ENCODE results near the gene ZBTB7B. TPM values are rescaled to one million over a fixed set of nuclear protein-coding genes. Genes with fewer than 3 reads are reported as not detected.

The ZBTB7B gene
- polyA plus RNA-seq, 1 experiment: 8.7 TPM

DNA sequence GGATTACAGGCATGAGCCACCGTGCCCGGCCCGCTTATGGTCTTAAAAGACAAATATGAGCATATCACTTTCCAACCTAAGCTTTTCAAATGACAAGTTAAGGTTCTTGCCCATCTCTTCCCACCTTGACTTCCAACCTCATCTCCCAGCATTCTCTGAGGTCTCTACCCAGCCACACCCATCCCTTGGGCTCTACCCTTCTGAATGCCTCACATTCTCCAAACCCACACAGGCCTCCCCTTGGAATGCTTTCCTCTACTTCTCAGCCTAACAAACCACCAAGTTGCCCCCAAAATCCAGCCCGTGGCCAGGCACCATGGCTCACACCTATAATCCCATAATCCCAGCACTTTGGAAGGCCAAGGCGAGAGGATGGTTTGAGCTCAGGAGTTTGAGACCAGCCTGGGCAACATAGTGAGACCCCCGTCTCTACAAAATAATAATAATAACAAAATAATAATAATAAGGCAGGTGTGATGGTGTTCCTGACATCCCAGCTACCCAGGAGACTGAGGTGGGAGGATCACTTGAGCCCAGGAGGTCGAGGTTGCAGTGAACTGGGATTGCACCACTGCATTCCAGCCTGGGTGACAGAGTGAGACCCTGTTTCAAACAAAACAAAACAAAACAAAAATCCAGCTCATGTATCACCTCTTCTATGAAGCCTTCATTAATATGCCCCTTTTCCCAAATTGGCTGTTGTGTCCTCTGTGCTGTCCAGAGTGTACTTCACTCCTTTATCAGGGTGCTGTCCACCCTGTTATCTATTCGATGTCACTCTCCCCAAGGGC lies 19.7 kb downstream of the ZBTB7B start:
- ChIA-PET POLR2A (interaction anchor here (0.6 kb wide), 1 partner anchor 18 kb away, joined by 3 read pairs; no protein-coding TSS in a partner anchor), CTCF (interaction anchor here (0.9 to 1.4 kb wide), 4 partner anchors 10 to 39 kb away, joined by 3 to 6 read pairs (median 4); no protein-coding TSS in a partner anchor)

DNA sequence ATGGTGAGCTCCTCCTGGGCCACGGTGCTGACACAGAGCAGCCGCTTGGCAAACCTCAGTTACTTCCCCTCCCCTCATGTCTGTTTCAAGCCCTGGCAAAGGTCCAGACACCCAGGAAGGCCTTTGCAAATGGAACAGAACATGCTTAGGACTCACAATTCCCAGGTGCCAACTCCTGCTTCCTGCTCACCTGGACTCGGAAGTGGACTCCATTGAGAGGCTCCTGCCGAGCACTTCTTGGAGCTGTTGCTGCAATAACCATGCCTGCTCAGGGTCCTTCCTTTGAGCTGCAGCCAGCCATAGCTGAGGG lies 20.3 kb downstream of the ZBTB7B start:
- no peak for DNase-seq (ENCODE audit: low read depth, low spot score)
- CTCF ChIA-PET: interaction anchor here (0.9 to 1.4 kb wide), 3 partner anchors 10 to 39 kb away, joined by 3 to 6 read pairs (median 4); no protein-coding TSS in a partner anchor

More for the DNA sequence above, 19.7 kb downstream of the ZBTB7B start:
- H3K27ac ChIP-seq (ENCODE audit: low read depth, low read length): no peak overlapping the region
- H3K9me3 ChIP-seq (ENCODE audit: control insufficient read depth, insufficient read depth, low read length): no peaks in the 10 kb centered on the region
- TF ChIP-seq, protein P1, sequence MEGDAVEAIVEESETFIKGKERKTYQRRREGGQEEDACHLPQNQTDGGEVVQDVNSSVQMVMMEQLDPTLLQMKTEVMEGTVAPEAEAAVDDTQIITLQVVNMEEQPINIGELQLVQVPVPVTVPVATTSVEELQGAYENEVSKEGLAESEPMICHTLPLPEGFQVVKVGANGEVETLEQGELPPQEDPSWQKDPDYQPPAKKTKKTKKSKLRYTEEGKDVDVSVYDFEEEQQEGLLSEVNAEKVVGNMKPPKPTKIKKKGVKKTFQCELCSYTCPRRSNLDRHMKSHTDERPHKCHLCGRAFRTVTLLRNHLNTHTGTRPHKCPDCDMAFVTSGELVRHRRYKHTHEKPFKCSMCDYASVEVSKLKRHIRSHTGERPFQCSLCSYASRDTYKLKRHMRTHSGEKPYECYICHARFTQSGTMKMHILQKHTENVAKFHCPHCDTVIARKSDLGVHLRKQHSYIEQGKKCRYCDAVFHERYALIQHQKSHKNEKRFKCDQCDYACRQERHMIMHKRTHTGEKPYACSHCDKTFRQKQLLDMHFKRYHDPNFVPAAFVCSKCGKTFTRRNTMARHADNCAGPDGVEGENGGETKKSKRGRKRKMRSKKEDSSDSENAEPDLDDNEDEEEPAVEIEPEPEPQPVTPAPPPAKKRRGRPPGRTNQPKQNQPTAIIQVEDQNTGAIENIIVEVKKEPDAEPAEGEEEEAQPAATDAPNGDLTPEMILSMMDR (IDR thresholded peaks at IDR 0.05; ENCODE audit: low read depth, low read length): no peak
- no peak for DNase-seq (ENCODE audit: low read depth, low spot score)
- no peak overlapping the region for H3K4me3 ChIP-seq (ENCODE audit: low read depth, low read length)
- H3K27me3 ChIP-seq (ENCODE audit: control insufficient read depth, insufficient read depth, low read length): peaks cover 5% of the 10 kb centered on the region

DNA sequence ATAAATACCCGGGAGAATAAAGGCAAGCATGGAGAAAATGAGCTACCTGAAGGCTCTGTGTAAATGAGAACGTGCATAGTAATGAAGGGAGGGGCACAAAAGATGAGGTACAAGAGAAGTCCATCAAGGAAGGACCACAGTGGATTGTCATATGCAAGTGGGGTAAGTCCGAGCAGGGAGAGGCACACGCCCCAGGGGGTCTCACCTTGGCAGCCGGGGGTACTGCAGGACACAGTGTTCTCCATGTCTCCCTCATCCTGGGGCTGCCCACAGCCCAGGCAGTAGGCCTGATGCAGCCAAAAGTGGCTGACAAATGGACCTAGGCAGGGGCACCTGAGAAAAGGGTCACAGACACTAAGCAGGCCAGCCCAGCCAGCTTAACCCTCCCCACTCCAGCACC lies 21.0 kb downstream of the ZBTB7B start:
- ChIA-PET POLR2A (no interaction called here), CTCF (interaction anchor here (1.4 kb wide), 1 partner anchor 21 kb away, joined by 6 read pairs; no protein-coding TSS in a partner anchor)
- Histone ChIP-seq H3K9me3 (ENCODE audit: control insufficient read depth, insufficient read depth, low read length) (no peaks in the 10 kb centered on the region), H3K4me3 (ENCODE audit: low read depth, low read length) (no peak overlapping the region), H3K27me3 (ENCODE audit: control insufficient read depth, insufficient read depth, low read length) (peaks cover 5% of the 10 kb centered on the region), H3K27ac (ENCODE audit: low read depth, low read length) (no peak overlapping the region)
- TF ChIP-seq, protein P1 (IDR thresholded peaks at IDR 0.05; ENCODE audit: low read depth, low read length): no peak
- no peak for DNase-seq (ENCODE audit: low read depth, low spot score)

More for the DNA sequence above, 20.3 kb downstream of the ZBTB7B start:
- POLR2A ChIA-PET: interaction anchor here (0.6 kb wide), 1 partner anchor 18 kb away, joined by 3 read pairs; no protein-coding TSS in a partner anchor
- TF ChIP-seq, protein P1 (IDR thresholded peaks at IDR 0.05; ENCODE audit: low read depth, low read length): no peak
- no peaks in the 10 kb centered on the region for H3K9me3 ChIP-seq (ENCODE audit: control insufficient read depth, insufficient read depth, low read length)
- peaks cover 5% of the 10 kb centered on the region for H3K27me3 ChIP-seq (ENCODE audit: control insufficient read depth, insufficient read depth, low read length)
- H3K4me3 ChIP-seq (ENCODE audit: low read depth, low read length): no peak overlapping the region
- no peak overlapping the region for H3K27ac ChIP-seq (ENCODE audit: low read depth, low read length)

DNA sequence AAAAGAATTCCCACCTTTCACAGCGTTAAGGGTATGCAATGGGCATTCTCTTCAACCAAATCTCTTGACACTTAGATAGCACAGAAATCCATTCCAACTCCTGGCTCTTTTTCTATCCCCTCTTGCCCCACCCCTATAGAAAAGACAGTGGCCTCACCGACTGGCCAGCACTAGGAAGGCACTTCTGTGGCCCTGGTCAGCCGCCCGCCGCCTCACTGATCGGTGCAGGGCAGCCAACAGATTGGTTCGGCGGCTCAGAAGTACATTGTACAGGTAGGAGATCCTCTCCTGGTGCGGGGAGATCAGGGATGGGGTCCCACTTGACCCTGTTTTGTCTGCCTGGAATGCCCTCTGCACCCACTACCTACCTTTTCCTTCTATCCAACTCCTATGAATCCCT lies 21.7 kb downstream of the ZBTB7B start:
- no peak for DNase-seq (ENCODE audit: low read depth, low spot score)
- TF ChIP-seq, protein P1 (IDR thresholded peaks at IDR 0.05; ENCODE audit: low read depth, low read length): no peak

DNA sequence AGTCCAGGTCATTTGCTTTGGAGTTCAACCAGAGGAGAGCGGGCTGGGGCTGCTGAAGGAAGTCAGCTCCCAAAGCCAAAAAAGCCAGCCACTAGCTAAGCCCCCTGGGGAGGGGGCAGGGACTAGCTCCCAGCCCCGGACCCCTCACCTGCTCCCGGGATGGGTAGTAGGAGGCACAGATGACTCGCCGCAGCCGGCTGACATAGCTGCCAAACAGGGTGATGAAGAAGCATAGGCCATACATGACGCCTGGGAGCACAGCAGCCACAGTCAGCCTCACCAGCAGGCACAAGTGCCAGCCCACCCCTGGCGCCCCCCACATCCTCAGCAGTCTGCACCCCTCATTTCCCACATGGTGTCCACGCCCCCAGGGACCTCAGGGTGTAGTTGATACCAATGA lies 23.6 kb downstream of the ZBTB7B start:
- ChIA-PET CTCF (interaction anchor here (1.6 kb wide), 1 partner anchor 8 kb away, joined by 11 read pairs; no protein-coding TSS in a partner anchor), POLR2A (no interaction called here)
- no peak for DNase-seq (ENCODE audit: low read depth, low spot score)
- H3K4me3 ChIP-seq (ENCODE audit: low read depth, low read length): no peak overlapping the region
- no peak overlapping the region for H3K27ac ChIP-seq (ENCODE audit: low read depth, low read length)
- peaks cover 18% of the 10 kb centered on the region for H3K27me3 ChIP-seq (ENCODE audit: control insufficient read depth, insufficient read depth, low read length)
- TF ChIP-seq, protein P1 (IDR thresholded peaks at IDR 0.05; ENCODE audit: low read depth, low read length): no peak
- H3K9me3 ChIP-seq (ENCODE audit: control insufficient read depth, insufficient read depth, low read length): no peaks in the 10 kb centered on the region

More for the DNA sequence above, 21.7 kb downstream of the ZBTB7B start:
- POLR2A ChIA-PET: no interaction called here
- H3K4me3 ChIP-seq (ENCODE audit: low read depth, low read length): no peak overlapping the region
- H3K27me3 ChIP-seq (ENCODE audit: control insufficient read depth, insufficient read depth, low read length): peaks cover 5% of the 10 kb centered on the region
- no peaks in the 10 kb centered on the region for H3K9me3 ChIP-seq (ENCODE audit: control insufficient read depth, insufficient read depth, low read length)
- no peak overlapping the region for H3K27ac ChIP-seq (ENCODE audit: low read depth, low read length)
- CTCF ChIA-PET: no interaction called here

Measured in AG04450 (cell line).